Stimulated activated CD8-positive, alpha-beta memory T cell treated with anti-CD3 and anti-CD28 coated beads, Interleukin-4, amount 100 ng/mL, for 1 hour (primary cell): Measurements from ENCODE around the gene PTH2.

ENCODE experiments used
- DNase-seq, 2 donors: peaks; one replicate each; pipeline ENCODE4 v3.0.0-alpha.2; 2020; ENCODE audit warnings: low read depth in 2 of 2, low spot score in 1 of 2

PTH2 gene

DNA sequence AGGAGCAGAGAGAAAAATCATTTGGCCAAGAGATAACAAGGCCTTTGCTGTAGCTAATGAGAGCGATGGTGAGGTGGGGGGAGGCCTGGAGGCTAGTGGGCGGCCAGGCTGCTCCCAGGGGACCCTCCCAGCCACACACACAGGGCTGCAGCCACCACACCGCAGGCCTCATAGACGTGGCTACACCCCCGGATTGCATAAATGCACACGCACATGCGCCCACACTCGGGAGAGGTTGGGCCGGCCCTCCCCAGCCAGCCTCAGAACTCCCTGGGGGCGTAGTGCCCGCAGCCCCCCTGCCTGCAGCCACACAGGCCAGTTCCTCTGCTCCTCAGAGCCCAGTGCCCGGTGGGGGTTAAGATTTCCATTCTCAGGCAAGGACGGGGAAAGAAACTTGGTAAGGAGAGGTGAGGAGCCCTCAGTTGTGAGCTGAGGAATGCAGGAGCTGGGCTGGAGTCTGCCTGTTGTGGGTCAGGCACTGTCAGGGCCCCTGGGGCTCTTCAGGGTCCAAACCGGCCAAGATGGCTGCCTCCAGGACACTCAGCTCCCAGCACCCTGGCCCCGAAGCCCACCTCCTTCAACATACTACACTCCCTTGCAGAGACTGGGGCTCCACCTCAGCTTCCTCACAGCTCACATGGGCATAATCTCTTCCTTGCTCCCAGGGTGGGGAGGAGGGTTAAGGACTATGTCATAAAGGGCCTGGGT is 8.0 kb downstream of the PTH2 start:
- DNase-seq = no peak

- no peak for DNase-seq
These were observed 9.0 kb downstream of the PTH2 start for GRCh38 chr19:49414256-49414655.

GRCh38 chr19:49413348-49413747 is 9.9 kb downstream of the PTH2 start:
- no peak for DNase-seq

DNA sequence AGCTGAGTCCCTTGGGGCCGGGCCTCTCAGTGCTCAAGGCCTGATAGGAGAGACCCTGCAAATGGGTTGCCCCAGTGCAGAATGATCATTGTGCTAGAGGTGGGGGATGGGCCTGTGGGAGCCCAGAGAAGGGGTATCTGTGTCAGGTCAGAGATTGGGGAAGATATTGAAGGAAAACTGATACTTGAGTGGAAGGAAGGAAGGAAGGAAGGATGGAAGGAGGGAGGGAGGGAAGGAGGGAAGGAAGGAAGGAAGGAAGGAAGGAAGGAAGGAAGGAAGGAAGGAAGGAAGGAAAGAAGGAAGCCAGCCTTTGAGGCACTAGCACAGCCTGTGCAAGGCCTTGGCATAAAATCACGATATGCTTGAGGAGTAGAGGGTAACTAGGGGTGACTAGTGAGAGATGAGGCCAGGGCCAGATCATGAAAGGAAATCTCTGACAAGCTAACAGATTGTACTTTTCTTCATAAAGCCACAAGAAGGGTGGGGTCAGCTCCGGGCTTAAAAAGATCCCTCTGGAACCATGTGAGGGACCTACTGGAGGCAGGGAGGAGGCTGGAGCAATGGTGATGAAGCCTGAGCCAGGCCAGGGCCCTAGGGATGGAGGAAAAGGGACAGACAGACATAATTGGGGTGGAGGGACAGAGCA is 11.4 kb downstream of the PTH2 start:
- no peak for DNase-seq

- DNase-seq = no peak
These were observed 13.7 kb downstream of the PTH2 start for GRCh38 chr19:49409441-49410029.

DNA sequence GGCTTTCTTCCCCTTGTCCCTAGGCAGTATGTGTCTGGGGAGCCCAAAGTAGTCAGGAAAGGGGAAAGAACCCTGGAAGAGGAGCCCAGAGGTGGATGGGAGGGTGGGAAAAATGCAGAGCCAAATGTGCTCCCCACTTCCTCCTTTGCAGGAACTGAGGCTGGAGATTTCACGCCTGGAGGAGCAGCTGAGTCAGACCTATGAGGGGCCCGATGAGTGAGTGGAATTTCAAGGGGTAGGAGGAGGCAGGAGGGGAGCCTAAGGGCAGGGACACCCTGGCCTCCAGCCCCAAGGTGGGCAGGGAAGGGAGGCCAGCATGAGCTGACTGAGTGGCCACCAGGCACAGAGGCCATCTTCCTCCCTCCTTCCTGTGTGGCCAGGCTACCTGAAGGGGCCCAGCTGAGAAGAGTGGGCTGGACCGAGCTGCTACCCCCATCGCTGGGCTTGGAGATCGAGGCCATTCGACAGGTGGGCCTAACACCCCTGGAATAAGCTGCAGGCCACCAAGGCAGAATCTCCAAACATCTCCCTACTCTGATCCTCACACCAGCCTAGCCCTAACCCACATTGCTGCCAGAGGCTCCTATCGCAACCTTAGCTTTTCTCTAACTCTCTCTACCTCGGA is 14.3 kb downstream of the PTH2 start:
- DNase-seq = no peak

- DNase-seq = no peak
These were observed 15.7 kb downstream of the PTH2 start for GRCh38 chr19:49407482-49408015.

DNA sequence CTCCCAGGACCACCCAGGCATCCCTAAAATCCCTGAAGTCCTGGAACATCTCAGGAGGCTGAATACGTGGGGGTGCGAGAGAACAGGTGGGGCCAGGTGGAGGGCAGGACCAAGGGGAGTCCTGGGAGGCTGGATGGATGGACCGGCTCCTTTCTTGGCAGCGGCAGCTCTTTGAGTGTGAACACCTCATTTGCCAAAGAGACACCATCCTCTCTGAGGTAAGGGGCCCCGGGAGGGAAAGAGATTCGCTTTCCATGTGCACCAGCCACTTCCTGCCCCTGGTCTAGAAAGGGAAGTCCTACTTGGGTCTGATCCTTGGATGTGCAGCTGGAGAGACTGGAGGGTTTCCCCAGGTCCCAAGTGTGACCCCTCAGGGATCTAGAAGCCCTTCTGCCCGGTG is 16.2 kb downstream of the PTH2 start:
- no peak for DNase-seq

DNA sequence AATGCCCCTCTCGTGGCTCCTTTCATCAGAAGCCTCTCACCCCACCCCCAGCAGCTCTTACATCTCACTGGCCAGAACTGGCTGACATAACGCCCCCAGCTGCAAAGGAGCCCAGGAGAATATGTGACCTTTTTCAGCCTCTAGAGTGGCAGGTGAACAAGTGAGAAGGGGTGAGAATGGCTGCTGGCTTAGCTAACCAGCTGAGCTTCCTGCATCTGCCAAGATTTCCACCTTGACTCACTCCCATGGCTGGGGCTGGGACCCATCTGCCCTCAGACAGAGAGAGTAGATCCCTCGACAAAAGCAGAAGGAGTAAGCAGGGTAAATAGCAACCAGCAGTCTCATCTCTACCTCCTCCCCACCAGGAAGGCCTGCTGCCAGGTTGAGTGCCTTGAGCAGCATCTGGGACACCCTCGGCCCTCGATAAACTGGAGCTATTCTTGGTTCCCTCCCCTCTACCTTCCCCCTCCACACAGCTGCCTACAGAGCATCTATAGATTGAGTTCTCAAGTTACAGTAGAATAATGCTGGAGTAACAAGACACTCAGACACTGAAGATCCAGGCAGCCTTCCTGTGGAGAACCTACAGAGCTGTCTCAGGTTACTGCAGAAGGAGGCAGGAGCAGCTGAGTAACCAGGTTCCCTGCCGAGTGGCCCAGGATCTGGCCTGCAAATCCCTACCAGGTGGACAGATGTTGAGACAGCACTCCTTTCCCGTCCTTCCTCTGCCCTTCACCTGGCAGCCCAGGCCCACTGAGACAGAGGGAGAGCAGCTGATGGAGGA is 19.6 kb downstream of the PTH2 start:
- DNase-seq = no peak

DNA sequence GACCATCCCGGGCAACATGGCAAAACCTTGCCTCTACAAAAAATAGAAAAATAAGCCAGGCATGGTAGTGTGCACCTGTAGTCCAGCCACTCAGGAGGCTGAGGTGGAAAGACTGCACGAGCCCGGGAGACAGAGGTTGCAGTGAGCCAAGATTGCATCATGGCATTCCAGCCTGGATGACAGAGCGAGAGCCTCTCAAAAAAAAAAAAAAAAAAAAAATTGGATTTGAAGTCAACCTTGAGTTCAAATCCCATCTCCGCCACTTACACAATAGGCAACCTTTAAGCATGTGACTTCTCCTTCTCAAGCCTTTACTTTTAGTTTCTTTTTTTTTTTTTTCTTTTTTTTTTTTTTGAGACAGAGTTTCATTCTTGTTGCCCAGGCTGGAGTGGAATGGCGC is 23.2 kb downstream of the PTH2 start:
- DNase-seq = no peak

DNA sequence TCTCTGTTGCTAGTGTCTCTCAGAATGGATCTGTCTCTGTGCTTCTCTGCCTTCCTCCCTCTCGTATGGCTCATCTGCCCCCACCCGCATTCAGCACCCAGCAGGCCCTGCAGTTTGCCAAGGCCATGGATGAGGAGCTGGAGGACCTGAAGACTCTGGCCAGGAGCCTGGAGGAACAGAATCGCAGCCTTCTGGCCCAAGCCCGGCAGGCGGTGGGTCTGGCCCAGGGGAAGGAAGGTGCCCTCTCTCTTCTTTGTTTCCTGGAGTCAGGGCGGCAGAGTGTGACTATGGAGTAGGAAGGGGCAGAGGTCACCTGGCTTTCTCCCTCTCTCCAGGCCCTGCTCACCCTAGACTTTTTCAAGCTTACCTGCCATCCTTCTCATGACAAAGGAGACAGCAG is 24.3 kb downstream of the PTH2 start:
- no peak for DNase-seq

- no peak for DNase-seq
These were observed 25.1 kb downstream of the PTH2 start for GRCh38 chr19:49398001-49398615.

DNA sequence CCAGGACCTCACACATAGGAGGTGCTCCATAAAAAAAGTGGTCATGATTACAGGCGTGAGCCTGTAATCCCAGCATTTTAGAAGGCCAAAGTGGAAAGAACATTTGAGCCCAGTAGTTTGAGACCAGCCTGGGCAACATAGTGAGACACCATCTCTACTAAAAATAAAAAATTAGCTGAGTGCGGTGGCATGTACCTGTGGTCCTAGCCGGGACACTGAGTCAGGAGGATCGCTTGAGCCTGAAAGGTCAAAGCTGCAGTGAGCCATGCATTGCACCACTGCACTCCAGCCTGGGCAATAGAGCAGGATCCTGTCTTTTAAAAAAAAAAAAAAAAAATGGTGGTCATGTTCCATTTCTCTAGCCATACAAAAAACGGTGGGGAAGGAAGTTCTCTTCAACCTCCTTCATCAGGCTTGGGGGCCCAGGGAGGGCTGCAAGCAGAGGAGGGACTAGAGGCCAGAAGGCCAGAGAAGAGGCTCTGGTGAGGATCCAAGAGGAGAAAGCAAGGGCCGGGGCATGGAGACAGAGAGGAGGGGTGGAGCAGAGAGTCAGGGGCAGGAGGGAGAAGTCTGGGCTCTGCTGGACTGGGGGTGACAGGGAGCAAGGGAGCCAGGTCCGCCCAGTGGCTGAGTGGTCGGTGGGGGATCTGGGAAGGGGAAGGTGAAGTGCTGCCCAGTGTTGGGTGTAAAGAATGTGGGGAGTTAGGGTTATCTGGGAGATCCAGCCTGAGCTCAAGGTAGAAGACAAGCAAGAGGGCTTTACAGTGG is 26.3 kb downstream of the PTH2 start:
- DNase-seq = no peak

DNA sequence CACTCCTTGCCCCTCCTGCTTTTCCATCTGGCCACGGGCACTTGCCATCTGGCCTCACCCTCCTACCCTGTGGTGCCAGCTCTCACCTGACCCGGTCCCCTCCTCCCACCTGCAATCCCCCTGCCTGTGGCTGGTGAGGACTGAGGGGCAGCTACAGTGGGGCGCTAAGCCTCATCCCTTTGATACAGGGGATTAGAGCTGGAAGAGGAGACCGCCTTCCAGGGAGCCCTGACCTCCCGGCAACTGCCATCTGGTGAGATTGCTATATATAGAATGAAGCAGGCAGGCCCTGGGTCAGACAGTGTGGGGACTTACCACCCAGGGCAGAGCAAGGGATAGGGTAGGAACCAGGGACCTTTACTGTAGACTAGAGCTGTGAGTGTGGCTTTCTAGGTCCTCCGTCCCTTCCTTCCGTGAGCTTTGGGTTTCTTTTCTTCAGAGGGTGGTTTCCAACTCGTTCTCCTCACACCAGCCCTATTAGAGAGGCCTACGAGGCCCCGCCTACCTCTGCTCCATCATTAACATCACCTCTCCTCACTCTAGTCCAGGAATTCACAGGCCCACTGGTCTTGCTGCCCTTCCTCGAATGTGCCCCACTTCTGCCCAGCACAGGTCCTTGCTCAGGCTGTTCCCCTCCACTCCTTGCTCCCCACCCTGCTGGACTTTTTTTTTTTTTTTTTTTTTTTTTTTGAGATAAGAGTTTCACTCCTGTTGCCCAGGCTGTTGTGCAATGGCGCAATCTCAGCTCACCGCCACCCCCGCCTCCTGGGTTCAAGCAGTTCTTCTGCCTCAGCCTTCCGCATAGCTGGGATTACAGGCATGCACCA is 27.4 kb downstream of the PTH2 start:
- DNase-seq = no peak

- no peak for DNase-seq
These were observed 29.4 kb downstream of the PTH2 start for GRCh38 chr19:49393881-49394280.

GRCh38 chr19:49391581-49392399 is 31.5 kb downstream of the PTH2 start:
- peak; percentile 46 to 66 for DNase-seq

DNA sequence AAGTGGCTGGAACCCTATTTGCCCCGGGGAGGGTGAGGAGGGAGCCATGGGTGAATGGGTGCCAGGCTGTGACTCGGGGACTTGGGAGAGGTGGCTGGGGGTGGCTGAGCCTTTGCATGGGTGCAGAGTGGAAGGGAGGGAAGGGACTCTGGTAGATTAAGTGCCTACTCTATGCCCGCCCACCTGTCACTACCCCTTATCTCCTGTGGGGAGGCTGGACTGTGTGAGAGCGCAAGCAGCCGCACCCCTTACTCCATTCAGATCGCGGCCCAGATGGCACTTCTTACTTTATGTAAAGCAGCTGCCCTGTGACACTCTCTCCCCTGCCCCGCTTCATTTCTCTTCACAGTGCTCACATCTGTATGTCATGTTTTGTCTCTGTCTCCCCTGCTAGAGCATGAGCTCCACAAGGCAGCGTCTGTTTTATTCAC is 32.3 kb downstream of the PTH2 start:
- DNase-seq = no peak
